ENCODE results near the gene HUNK.
"Not testable (repeated sequence)": the region's sequence is repeated elsewhere in the genome, so short reads cannot be mapped to it uniquely, and the experiment has no call there.

Gene HUNK

DNA sequence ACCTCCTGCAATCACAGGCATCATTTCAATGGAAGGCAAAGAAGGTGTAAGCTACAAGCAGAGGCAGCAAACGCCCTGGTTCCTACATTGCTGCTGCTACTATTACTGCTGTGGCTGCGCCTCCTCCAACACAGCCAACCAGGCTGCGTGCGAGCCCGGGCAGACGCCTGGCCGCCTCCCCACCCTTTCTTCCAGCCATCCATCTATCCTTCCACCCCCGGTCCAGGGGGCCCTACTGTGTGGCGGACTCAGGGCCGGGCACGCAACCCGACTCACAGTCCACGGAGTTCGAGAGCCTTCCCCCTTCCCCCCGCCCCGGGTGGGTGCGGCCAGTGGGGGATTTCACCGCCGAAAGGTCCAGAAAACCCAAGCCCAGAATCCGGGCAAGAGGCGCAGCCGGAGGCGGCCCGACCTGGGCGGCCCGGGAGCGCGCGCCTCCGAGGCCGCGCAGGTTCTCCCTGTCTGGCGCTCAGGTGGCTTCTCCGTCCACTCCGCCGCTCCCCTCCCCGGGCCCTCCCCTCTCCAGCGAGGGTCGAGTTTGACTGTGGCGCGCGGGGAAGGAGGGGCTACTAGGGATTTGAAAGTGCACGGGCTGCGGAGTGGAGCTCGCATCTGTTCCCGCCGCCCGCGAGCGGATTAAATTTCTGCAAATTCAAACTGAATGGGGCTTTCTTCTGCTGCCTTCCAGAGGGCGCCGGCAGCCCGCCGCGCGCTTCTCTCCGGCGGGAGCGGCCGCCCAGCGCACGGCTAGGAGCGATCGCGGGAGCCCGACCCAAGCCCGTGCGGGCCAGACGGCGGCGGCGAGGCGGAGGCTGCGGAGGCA lies at the start of gene HUNK:
Gene HUNK, plus strand, starts transcription at position 569 of the 823 bp plus-strand sequence. CDS start 655 bp downstream, outside the sequence.
- DNase-seq, result peak; percentile 57

DNA sequence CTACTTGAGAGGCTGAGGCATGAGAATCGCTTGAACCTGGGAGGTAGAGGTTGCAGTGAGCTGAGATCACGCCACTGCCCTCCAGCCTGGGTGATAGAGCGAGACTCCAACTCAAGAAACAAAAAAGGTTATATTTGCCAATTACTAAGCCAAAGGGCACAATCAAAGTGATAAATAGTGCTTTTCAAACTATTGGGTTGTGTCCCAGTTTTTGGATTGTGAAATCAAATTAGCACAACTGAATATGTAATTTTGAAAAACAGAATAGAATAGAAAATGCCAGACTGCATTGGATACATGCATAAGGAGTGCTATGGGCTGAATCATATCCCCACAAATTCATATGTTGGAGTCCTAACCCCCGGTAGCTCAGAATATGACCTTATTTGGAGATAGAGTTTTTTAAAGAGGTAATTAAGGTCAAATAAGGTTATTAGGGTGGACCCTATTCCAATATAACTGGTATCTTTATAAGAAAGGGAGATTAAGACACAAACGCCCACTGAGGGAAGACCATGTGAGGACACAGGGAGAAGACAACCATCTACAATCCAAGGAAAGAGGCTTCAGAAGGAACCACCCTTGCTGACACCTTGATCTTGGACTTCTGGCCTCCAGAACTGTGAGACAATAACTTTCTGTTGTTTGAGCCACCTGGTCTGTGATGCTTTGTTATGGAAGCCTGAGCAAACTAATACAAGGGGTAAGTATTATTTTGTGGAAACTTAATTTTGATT lies 42.9 kb upstream of the HUNK start:
- no peak for DNase-seq

DNA sequence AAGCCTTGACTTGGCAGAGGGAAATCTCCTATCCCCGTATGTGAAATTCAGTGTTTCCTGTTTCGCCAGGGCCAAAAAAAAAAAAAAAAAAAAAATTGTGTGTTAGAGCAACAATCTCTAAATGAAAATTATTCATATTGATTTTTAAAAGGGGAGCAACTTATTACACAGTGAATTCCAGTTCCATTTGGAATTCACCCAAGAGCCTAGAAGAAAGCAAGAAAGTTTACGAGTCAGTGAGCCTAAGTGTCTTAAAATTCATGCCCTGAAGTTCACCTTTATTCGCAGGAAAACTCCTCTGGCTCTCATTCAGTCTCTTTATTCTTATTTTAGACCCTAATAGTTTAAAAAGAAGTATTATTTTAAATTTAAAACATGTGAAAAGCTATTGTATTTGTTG lies 42.1 kb upstream of the HUNK start:
- DNase-seq, result no peak

DNA sequence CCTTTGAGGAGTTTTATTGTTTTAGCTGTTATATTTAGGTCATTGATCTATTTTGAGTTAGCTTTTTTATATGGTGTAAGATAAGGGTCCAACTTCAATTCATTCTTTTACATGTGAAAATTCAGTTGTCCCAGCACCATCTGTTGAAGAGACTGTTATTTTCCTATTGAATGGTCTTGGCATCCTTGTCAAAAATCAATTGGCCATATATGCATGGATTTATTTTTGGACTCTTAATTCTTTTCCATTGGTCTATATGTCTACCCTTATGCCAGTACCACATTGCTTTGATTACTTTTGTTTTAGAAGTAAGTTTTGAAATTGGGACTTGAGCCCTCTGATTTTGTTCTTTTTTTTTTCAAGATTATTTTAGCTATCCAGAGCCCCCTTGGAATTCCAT lies 35.8 kb upstream of the HUNK start:
- DNase-seq, result no peak

DNA sequence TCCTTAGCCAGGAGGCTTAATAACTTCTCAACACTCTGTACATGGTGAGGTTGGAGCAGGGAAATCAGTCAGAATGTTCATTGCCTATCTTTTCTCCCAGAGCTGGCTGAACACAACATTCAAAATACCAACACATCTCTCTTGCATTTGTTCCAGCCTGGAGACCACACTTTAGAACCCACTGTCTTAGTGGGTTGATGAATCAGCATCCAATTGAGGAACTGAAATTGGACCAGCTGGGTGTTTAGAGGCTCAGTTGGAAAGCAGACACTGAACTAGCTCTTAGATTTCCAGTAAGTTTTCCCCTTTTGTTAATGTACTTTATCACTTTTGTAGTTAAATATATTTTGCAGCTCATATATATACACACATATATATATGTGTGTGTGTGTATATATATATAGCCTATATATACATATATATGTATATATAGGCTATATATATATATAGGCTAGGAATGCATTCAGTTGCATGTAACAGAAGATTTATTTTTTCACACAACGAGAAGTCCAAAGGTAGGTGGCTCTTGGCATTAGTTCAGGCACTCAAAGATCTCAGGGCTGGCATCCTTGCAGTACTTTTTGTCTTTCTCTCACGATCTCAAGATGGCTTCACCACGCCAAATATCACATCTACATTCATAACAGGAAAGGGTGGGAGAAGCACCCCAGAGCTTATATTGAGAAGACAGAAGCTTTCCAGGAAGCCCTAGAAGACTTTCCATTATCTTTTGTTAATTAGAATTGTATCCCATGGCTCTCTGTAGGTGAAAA lies 35.0 kb upstream of the HUNK start:
- no peak for DNase-seq

DNA sequence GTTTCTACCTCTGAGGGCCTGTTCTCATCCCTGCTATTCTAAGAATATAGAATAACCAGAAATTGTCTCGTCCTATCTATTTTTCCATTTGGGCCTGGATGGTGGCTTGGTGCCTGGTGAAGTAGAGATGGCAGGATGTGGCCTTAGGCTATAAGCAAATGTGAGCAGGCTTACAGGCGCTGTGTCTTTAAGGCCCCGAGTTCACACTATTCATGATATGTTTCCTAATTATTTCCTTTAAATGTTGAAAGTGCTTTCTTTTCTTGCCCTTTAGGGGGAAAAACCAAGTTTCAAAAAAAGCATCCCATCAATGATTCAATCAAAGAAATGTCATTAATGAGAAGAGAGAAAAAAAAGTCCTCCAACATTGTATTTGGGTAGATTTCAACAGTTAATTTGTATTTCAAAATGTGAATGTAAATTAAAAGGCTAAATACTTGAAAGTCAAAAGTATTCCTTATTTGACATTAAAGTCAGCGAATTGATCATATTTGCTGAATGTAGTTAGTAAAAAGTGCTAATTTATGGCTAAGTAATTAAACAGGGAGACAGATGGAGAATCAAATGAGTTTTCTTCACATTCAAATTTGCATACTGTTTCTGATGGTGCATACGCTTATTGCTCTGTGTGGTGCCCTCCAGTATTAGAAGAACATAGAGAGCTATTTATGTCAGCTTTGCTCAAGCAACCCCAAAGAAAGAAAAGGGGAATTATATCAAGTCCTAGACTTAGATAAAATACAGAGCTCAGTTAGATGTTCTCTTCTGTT lies 34.0 kb upstream of the HUNK start:
- no peak for DNase-seq

DNA sequence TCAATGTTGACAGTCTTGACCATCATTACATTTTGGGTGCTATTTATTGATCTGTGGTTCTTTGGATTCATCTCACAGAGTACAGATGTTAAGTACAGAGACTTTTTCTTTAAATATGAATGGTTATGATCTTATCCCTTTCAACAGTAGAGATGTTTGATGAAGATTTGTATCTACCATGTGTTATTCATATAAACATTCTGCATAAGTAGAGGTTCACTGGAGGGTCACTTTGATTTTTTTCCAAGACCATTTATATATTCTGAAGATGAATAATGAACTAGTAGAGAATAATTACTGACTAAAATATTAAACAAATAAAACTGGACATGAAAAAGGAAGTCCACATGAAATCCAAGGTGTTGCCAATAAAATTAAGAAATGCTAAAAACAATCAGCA lies 28.6 kb upstream of the HUNK start:
- no peak for DNase-seq

DNA sequence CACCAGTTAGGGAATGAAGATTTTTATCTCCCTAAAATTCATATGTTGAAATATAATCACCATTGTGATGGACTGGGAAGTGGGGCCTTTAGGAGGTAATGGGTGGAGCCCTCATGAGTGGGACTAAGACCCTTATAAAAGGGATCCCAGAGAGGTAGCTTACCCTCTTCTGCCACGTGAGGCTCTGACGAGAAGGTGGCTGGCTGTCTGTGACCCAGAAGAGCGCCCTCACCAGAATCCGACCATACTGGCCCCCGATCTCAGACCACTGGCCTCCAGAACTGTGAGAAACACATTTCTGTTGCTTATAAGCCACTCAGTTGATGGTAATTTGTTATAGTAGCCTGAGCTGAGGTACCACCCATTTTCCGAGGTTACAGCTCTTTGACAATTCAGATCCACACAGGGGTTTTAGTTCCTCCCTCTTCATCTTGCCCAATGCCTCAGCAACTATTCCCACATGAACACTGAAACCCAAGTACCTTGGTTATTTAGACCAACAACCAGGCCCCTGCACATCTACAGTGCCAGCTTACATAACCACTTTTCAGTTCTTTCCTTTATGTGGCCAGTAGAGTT lies 27.6 kb upstream of the HUNK start:
- no peak for DNase-seq

DNA sequence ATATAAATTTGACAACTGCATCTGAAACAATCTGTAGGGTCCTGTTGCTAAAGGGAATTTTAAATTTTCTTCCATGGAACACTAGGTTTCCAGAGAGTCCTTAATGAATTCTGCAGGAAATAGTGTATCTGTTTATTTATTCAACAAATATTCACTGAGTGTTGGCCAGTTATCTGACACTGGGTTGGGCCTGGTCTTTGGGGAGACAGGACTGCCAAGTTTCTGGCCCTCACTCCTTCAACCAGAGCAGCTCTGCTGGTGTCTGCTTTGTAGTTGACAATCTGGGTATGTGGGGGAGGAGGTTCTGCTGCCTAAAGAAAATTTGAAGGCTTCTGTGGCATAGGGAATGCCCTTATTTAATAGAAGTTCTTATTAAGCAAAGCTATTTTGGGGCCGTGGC lies 26.1 kb upstream of the HUNK start:
- no peak for DNase-seq

DNA sequence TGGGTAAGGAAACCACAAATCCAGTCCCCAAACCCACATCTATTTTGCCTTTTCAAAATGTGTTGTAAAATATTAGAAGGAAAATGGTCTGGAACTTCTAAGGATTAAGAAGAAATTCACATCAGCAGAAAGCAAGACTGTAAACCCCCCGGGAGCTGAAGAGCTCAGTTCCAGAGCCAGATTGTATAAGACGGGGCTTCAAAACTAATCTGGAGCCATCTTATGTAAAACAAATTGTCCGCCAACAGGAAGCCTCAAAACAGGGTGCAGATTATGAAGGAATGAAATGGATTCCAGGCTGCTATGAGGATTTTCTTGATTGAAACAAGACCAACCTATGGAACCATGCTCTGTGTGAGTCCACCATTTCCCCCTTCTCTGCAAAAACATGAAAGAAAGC lies 25.1 kb upstream of the HUNK start:
- DNase-seq, result no peak

DNA sequence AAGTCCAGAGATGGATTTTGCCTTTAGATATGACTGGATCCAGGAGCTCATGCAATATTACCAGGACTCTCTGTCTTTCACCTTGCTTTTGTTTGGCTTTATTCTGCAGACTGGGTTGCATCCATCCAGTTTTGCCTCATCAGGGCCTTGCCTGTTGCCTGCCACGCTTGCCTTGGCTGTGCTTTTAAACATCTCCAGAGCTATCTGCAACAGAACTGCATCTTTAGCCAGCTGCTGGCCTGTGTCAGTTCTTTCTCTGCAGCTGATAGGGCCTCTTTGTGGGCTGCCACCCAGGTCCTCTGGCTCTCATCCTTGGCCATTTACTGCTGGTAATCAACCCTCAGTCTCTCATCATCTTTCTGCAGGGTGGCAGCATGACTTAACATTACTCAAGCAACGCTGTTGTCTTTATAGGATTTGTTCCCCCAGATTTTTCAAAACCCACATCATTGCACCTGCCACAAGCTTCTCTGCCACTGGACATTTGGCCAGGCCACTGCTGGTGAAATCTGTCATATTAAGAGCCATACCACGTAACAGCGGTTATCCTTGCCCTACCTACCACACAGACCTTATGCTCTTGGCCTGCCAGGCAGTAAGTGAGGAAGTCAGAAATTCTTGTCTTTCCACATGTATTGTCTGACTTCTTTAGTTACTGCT lies 24.4 kb upstream of the HUNK start:
- DNase-seq, result no peak

DNA sequence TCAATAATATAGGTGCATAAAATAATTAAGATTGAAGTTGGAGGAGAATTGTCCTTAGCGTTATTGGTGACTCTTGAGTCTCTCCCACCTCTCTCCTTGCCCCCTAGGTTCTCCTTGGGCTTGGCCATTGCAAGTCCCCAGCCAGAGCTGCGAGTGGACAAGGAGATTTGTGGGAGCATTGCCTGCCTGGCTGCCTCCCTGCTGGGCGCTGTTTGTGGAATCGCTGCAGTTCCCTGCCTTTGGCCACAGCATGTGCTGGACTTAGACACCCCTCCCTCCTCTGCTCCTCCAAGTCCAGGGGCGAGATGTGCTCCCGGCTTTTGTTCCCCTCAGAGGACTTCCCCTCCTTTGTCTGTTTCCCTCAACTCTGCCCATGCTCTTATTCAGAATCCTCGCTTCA lies 21.9 kb upstream of the HUNK start:
- no peak for DNase-seq

DNA sequence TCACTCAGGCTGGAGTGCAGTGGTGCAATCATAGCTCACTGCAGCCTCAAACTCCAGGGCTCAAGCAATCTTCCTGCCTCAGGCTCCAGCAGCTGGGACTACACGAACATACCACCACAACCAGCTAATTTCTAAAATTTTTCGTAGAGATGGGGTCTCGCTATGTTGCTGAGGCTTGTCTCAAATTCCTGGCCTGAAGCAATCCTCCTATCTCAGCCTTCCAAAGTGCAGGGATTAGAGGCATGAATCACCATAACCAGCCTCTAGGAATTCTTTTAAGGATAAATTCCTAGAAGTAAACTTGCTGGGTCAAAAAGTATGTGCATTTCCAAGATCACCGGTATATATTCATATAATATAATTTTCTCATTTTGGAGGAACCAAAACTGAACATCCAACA lies 17.6 kb upstream of the HUNK start:
- no peak for DNase-seq

DNA sequence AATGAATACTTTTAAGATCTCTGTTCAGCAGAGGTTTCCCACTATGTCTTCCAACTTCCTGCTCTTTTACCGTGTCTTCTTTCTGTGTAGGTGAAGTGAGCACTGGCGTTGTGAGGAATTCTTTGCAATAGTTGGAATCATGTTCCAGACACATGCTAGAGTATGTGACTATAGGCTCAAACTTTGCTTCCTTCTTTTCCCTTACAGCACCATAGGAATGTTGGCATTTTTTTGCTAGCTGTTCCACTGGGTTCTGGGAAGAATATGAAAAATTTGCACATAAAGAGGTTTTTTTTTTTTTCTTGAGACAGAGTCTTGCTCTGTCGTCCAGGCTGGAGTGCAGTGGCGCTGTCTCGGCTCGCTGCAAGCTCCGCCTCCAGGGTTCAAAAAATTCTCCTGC lies 15.7 kb upstream of the HUNK start:
- DNase-seq, result no peak

DNA sequence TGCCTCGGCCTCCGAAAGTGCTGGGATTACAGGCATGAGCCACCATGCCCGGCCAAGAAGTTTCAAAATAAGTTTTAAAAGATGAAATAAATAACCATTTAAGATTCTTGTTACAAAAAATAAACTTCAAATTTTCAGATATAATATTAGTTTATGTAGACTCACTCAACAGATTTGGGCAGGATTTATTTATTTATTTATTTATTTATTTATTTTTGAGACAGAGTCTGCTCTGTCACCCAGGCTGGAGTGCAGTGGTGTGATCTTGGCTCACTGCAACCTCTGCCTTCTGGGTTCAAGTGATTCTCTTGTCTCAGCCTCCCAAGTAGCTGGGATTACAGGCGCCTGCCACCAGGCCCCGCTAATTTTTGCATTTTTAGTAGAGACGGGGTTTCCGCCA lies 15.2 kb upstream of the HUNK start:
- DNase-seq, result not testable (repeated sequence)

DNA sequence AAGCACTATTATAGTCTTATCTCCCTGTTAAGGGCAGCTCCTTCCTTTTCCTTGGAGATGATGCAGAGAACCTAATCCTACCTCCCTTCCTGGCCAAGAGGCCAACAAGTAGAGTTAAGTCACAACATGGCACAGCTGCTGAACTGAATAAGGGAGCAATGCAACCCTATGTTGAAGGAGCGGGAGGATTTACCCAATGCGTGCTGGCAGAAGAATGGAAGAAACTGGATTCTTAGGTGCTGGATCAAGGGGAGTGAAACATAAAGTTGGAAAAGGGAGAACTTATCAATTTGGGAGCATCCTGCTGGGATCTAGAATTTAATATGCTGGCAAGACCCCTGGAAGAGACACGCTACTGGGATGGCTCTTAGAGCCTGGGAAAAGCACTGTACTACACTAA lies 12.0 kb upstream of the HUNK start:
- no peak for DNase-seq

DNA sequence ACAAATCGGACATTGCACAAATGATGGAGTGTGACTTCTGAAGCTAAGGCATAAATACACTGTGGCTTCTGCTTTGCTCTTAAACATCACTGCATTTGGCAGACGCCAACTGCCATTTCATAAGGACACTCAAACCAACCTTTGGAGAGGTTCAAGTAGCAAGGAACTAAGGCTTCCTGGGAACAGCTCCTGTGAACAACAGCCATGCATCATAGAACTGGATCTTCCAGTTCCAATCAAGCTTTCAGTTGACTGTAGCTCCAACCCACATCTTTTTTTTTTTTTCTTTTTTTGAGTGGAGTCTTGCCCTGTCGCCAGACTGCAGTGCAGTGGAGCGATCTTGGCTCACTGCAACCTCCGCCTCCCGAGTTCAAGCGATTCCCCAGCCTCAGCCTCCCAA lies 10.7 kb upstream of the HUNK start:
- no peak for DNase-seq

DNA sequence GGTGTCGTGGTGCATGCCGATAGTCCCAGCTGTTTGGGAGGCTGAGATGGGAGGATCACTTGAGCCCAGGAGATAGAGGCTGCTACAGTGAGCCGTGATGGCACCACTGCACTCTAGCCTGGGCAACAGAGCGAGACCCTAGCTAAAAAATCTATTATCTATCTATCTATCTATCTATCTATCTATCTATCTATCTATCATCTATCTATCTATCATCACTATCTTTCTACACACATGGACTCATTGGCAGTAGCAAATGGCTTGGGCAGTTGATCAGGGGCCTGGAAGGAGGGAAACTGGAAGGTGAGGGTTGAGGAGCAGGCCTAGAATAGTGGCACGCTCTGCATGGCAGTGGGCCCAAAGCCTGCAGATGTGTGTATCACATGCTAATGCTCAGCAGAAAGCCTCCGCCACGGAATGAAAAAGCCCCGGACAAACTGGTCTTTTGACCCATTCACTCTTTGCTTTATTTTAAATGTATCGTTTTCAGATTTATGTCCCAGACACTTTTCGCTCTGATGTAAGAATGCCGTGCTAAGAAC lies 7.3 kb upstream of the HUNK start:
- no peak for DNase-seq

DNA sequence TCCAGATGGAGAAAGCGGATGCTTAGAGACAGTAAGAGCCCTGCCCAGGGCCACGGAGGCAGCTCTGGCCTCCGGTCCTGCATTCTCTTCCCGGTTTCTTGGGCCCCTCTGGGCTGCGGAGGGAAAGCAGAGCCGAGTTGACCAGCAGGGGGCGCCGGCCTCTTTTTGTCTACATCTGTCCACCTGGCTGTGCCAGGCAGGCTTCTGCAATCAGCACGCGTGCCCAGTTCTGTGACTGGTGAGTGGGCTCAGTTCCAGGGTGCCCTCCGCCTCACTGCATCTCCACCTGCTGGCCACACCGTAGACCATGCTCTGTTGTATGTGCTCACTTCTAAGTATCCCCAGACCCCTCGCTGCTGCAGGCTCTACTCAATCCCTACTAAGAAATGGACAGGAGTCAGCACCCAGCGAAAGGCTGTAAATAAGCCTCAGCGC lies 6.7 kb upstream of the HUNK start:
- DNase-seq, result peak; percentile 49

DNA sequence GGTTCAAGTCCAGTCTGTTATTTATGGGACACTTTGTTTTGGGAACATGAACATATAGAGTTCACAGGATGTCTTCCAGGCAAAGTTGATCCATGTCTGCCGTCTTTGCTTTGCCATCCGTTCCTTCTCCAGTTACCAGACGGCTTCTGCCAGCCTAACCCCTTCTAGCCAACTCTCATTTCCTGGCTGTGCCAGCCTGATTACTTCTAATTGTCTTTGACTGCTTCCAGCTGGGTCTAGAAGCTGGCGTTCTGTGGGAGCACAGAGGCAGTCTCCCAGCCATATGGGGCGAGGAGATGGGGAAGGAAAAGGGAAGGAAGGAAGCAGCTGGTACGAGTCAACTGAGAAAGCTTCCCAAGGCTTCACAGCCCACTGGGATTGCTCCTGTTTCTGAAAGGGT lies 3.1 kb upstream of the HUNK start:
- no peak for DNase-seq

DNA sequence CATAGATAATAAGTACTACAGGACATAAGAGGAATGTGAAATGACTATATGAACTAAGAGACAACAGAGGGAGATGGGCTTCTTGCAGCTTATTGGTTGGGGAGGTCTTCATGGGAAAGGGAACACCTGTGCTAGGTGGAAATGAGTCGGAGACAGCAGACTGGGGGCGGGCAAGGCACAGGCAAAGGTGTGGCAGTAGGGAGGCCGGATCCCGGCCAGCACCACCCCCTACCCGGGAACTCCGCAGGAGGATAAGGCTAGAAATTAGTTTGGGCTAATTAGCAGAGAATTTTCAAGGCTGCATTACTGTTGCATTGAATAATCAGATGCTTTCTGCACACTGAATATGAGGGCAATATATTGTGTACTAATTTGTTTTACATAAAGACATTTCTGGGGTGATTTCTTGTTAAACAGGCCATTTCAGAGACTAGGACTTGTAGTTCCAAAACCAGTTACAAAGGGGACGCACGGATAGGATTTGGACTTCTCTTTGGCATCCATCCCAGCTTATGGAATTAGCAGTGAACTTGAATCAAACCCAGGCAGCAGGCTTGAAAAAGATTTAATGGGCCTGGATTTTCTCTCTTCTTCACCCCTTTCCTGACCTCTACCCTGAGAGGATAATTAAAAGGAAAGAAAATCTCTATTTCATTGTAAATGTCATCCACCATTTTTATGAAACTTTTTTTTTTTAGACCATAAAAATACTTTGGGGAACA lies 2.2 kb upstream of the HUNK start:
- DNase-seq, result no peak

Data from NCI-H748 treated with DMSO at 0.1 percent for 48 hours (cell line).